Large intestine (tissue), 3 donors: Measurements from ENCODE around the gene ZNF282. TPM values are rescaled to one million over a fixed set of nuclear protein-coding genes. Genes with fewer than 3 reads are reported as not detected.
"Not testable (repeated sequence)": the region's sequence is repeated elsewhere in the genome, so short reads cannot be mapped to it uniquely, and the experiment has no call there.

Experiments used
- DNase-seq, 2 donors: peaks; one replicate each; pipeline versions ENCODE4 v3.0.0 to v3.0.0-alpha.2; 2013
- H3K27ac ChIP-seq: one replicate; pipeline ENCODE4 v1.5.1; 2013; ENCODE audit warnings: low read length
- H3K27me3 ChIP-seq: 2 replicates; pipeline ENCODE4 v1.6.1; 2013; ENCODE audit warnings: low read length; ENCODE audit not compliant: control insufficient read depth, insufficient read depth
- H3K36me3 ChIP-seq: 2 replicates; pipeline ENCODE4 v1.6.1; 2013; ENCODE audit warnings: low read length; ENCODE audit not compliant: control insufficient read depth, insufficient read depth
- H3K4me1 ChIP-seq: one replicate; pipeline ENCODE4 v1.6.1; 2013; ENCODE audit warnings: low read length; ENCODE audit not compliant: control insufficient read depth, insufficient read depth
- H3K4me3 ChIP-seq: one replicate; pipeline ENCODE4 v1.5.1; 2013; ENCODE audit warnings: low read length
- H3K9me3 ChIP-seq: one replicate; pipeline ENCODE4 v1.6.1; 2013; ENCODE audit warnings: mild to moderate bottlenecking, low read depth, low read length, moderate library complexity; ENCODE audit not compliant: control insufficient read depth
- WGBS: methylation state at CpG from one replicate; pipeline ENCODE4 v1.1.5; 2013; ENCODE audit warnings: low lambda C conversion rate; ENCODE audit not compliant: insufficient coverage; 5-methylcytosine and 5-hydroxymethylcytosine counted together
- polyA plus RNA-seq: library from polyadenylated mRNA; unstranded; fragments of 120-200 nt; gene quantifications from one replicate; pipeline ENCODE4 v1.2.1, GENCODE V29; 2013

The ZNF282 gene
- polyA plus RNA-seq, 1 donor = 25.1 TPM

- no peak for DNase-seq
- H3K9me3 ChIP-seq = peaks cover 8% of the 10 kb centered on the region
- H3K27me3 ChIP-seq = no peaks in the 10 kb centered on the region
- no peak overlapping the region for H3K27ac ChIP-seq
- no CpG with 5 or more reads among the region's 37 CpGs for WGBS
- no peak overlapping the region for H3K4me3 ChIP-seq
- H3K4me1 ChIP-seq = no peaks in the 10 kb centered on the region
- peaks cover 39% of the 10 kb centered on the region for H3K36me3 ChIP-seq
These were observed 29.0 kb downstream of the ZNF282 start for GRCh38 chr7:149224352-149224751.

- H3K9me3 ChIP-seq = peaks cover 8% of the 10 kb centered on the region
- WGBS = no CpG with 5 or more reads among the region's 19 CpGs
These were observed 29.8 kb downstream of the ZNF282 start for GRCh38 chr7:149225106-149225505.

GRCh38 chr7:149225656-149226055 is 30.3 kb downstream of the ZNF282 start:
- H3K36me3 ChIP-seq = peaks cover 33% of the 10 kb centered on the region
- WGBS = 100% methylated on average over 3 of the region's 22 CpGs

More at GRCh38 chr7:149225106-149225505, 29.8 kb downstream of the ZNF282 start:
- H3K27me3 ChIP-seq = no peaks in the 10 kb centered on the region
- H3K36me3 ChIP-seq = peaks cover 38% of the 10 kb centered on the region
- H3K4me1 ChIP-seq = no peaks in the 10 kb centered on the region
- DNase-seq = no peak
- no peak overlapping the region for H3K27ac ChIP-seq
- no peak overlapping the region for H3K4me3 ChIP-seq

GRCh38 chr7:149226366-149226765 is 31.0 kb downstream of the ZNF282 start:
- H3K27ac ChIP-seq, H3K4me1 ChIP-seq, H3K4me3 ChIP-seq, DNase-seq, H3K9me3 ChIP-seq, H3K27me3 ChIP-seq: not testable (repeated sequence)
- peaks cover 27% of the 10 kb centered on the region for H3K36me3 ChIP-seq
- WGBS = 80% methylated on average over 1 of the region's 17 CpGs

More at GRCh38 chr7:149225656-149226055, 30.3 kb downstream of the ZNF282 start:
- Histone ChIP-seq H3K27ac (no peak overlapping the region), H3K4me3 (no peak overlapping the region), H3K27me3 (no peaks in the 10 kb centered on the region), H3K9me3 (peaks cover 8% of the 10 kb centered on the region), H3K4me1 (no peaks in the 10 kb centered on the region)
- no peak for DNase-seq

- WGBS = no CpG with 5 or more reads among the region's 6 CpGs
- no peak for DNase-seq
- Histone ChIP-seq H3K9me3 (peaks cover 8% of the 10 kb centered on the region), H3K27ac (no peak overlapping the region), H3K4me3 (no peak overlapping the region), H3K27me3 (no peaks in the 10 kb centered on the region), H3K4me1 (no peaks in the 10 kb centered on the region), H3K36me3 (peaks cover 23% of the 10 kb centered on the region)
These were observed 31.6 kb downstream of the ZNF282 start for GRCh38 chr7:149226840-149227494.

- WGBS = no CpG with 5 or more reads among the region's 7 CpGs
- Histone ChIP-seq H3K4me1 (no peaks in the 10 kb centered on the region), H3K9me3 (peaks cover 8% of the 10 kb centered on the region), H3K27ac (no peak overlapping the region), H3K27me3 (no peaks in the 10 kb centered on the region), H3K4me3 (no peak overlapping the region), H3K36me3 (peaks cover 16% of the 10 kb centered on the region)
- DNase-seq = no peak
These were observed 33.6 kb downstream of the ZNF282 start for GRCh38 chr7:149228831-149229471.

- no peak overlapping the region for H3K27ac ChIP-seq
- H3K27me3 ChIP-seq = no peaks in the 10 kb centered on the region
- H3K4me3 ChIP-seq = no peak overlapping the region
- no peak for DNase-seq
- peaks cover 15% of the 10 kb centered on the region for H3K36me3 ChIP-seq
- H3K9me3 ChIP-seq = peaks cover 7% of the 10 kb centered on the region
- WGBS = 93% methylated on average over 3 of the region's 6 CpGs
- H3K4me1 ChIP-seq = no peaks in the 10 kb centered on the region
These were observed 34.2 kb downstream of the ZNF282 start for GRCh38 chr7:149229526-149229925.

- no peak for DNase-seq
- H3K27me3 ChIP-seq = no peaks in the 10 kb centered on the region
- no peaks in the 10 kb centered on the region for H3K36me3 ChIP-seq
- 85% methylated on average over 2 of the region's 2 CpGs for WGBS
- no peak overlapping the region for H3K4me3 ChIP-seq
- H3K9me3 ChIP-seq = no peaks in the 10 kb centered on the region
- no peaks in the 10 kb centered on the region for H3K4me1 ChIP-seq
- no peak overlapping the region for H3K27ac ChIP-seq
These were observed 37.0 kb downstream of the ZNF282 start for GRCh38 chr7:149232362-149232761.

- whole genome bisulfite sequencing = no CpG with 5 or more reads among the region's 7 CpGs
- DNase-seq, H3K36me3 ChIP-seq, H3K9me3 ChIP-seq, H3K4me3 ChIP-seq, H3K4me1 ChIP-seq, H3K27me3 ChIP-seq, H3K27ac ChIP-seq: not testable (repeated sequence)
These were observed 38.4 kb downstream of the ZNF282 start for GRCh38 chr7:149233655-149234204.

GRCh38 chr7:149237502-149237901 is 42.2 kb downstream of the ZNF282 start:
- H3K36me3 ChIP-seq = no peaks in the 10 kb centered on the region
- no peak overlapping the region for H3K4me3 ChIP-seq
- DNase-seq = no peak
- no CpG with 5 or more reads among the region's 7 CpGs for WGBS
- no peaks in the 10 kb centered on the region for H3K27me3 ChIP-seq
- H3K4me1 ChIP-seq = peaks cover 15% of the 10 kb centered on the region
- H3K27ac ChIP-seq = no peak overlapping the region
- no peaks in the 10 kb centered on the region for H3K9me3 ChIP-seq
